Testis (tissue), 2 donors: ENCODE results near the gene MDFIC.

Source experiments
- CTCF ChIP-seq, 3 experiments: fragments of 450-650 bp in 2 of 3; fragments of 200-600 bp in 1 of 3; sonication (generic) in 1 of 3; IDR thresholded peaks; one replicate each; pipeline ENCODE4 v1.5.1; 2016 to 2019; ENCODE audit warnings: antibody characterized with exemption in 3 of 3, mild to moderate bottlenecking in 2 of 3, moderate library complexity in 1 of 3
- POLR2A ChIP-seq: fragments of 450-650 bp; IDR thresholded peaks from one replicate; pipeline ENCODE4 v1.6.1; 2017; ENCODE audit warnings: antibody characterized with exemption, mild to moderate bottlenecking, moderate library complexity

- TF ChIP-seq CTCF (IDR thresholded peaks at IDR 0.05): no peak
- TF ChIP-seq POLR2A: no peak
These were observed 18.8 kb upstream of the MDFIC start for GRCh38 chr7:114903131-114903530.
